Breast epithelium (tissue), 3 donors: ENCODE results near the gene MIGA1.

Experiments used
- POLR2AphosphoS5 ChIP-seq, 3 donors: sonication (generic); formaldehyde crosslinking; IDR thresholded peaks; one replicate each; pipeline ENCODE4 v1.6.1; 2017; ENCODE audit warnings: antibody characterized with exemption in 3 of 3
- TF ChIP-seq, protein P1 (sequence below), 3 donors: fragments of 450-650 bp; IDR thresholded peaks; one replicate each; pipeline ENCODE4 v1.5.1; 2016 to 2017; ENCODE audit warnings: antibody characterized with exemption in 3 of 3, mild to moderate bottlenecking in 3 of 3, moderate library complexity in 3 of 3

DNA sequence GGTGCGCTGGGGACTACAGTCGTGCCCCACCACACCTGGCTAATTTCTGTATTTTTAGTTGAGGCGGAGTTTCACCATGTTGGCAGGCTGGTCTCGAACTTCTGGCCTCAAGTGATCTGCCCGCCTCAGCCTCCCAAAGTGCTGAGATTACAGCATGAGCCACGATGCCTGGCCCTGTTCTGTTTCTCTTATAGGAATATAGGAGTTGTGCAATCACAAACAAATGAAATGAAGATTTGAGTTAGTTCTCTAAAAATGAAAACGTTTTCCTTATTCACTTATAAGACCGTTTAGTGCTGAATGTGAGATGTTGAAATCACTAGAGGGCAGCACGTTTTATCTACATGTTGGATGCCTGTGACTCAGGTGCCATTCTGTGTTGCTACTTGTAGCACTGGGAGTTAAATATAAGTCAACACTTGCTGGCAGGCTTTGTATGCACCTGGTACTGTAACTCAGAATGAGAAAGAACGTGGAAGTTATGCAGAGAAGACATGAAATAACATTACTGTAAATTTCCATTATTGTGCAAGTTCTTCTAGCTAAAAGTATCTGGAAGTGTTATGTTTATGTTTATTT lies 45.8 kb downstream of the MIGA1 start:
- TF ChIP-seq, protein P1, sequence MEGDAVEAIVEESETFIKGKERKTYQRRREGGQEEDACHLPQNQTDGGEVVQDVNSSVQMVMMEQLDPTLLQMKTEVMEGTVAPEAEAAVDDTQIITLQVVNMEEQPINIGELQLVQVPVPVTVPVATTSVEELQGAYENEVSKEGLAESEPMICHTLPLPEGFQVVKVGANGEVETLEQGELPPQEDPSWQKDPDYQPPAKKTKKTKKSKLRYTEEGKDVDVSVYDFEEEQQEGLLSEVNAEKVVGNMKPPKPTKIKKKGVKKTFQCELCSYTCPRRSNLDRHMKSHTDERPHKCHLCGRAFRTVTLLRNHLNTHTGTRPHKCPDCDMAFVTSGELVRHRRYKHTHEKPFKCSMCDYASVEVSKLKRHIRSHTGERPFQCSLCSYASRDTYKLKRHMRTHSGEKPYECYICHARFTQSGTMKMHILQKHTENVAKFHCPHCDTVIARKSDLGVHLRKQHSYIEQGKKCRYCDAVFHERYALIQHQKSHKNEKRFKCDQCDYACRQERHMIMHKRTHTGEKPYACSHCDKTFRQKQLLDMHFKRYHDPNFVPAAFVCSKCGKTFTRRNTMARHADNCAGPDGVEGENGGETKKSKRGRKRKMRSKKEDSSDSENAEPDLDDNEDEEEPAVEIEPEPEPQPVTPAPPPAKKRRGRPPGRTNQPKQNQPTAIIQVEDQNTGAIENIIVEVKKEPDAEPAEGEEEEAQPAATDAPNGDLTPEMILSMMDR (IDR thresholded peaks at IDR 0.05): no peak
- no peak for TF ChIP-seq POLR2AphosphoS5 (IDR thresholded peaks at IDR 0.05)
